CD4-positive, alpha-beta memory T cell (primary cell): Measurements from ENCODE around the gene SIK3. TPM values are rescaled to one million over a fixed set of nuclear protein-coding genes. Genes with fewer than 3 reads are reported as not detected.

Experiments
- CTCF ChIA-PET: fragments of 350-600 bp; sonication (Branson Sonifier 250); formaldehyde crosslinking; loops from one replicate; lab custom pipeline; 2021; ENCODE audit warnings: inconsistent platforms; ENCODE audit not compliant: partially characterized antibody; lab: Charles Lee
- POLR2A ChIA-PET: fragments of 350-600 bp; sonication (Branson Sonifier 250); formaldehyde crosslinking; loops from one replicate; lab custom pipeline; 2021; ENCODE audit not compliant: partially characterized antibody; lab: Charles Lee
- DNase-seq, 5 donors: peaks; one replicate each; pipeline versions ENCODE4 v3.0.0 to v3.0.0-alpha.2; 2020 to 2022; ENCODE audit warnings: mixed read lengths in 1 of 5
- H3K27ac ChIP-seq: one replicate; pipeline ENCODE4 v1.7.0; 2013; ENCODE audit warnings: low read depth, low read length
- H3K27me3 ChIP-seq: 2 replicates; pipeline ENCODE4 v1.7.0; 2013; ENCODE audit warnings: mild to moderate bottlenecking, low read length, moderate library complexity; ENCODE audit not compliant: insufficient read depth
- H3K36me3 ChIP-seq: 2 replicates; pipeline ENCODE4 v1.7.0; 2013; ENCODE audit warnings: mild to moderate bottlenecking, low read length, moderate library complexity; ENCODE audit not compliant: insufficient read depth
- H3K4me1 ChIP-seq: 2 replicates; pipeline ENCODE4 v1.7.0; 2013; ENCODE audit warnings: mild to moderate bottlenecking, low read length, moderate library complexity; ENCODE audit not compliant: insufficient read depth
- H3K4me3 ChIP-seq, 2 donors: one replicate each; pipeline ENCODE4 v1.7.0; 2013; ENCODE audit warnings: low read length in 2 of 2, mild to moderate bottlenecking in 1 of 2
- H3K9me3 ChIP-seq, 2 donors: one replicate each; pipeline ENCODE4 v1.7.0; 2013; ENCODE audit warnings: low read length in 2 of 2, control low read depth in 1 of 2; ENCODE audit not compliant: control insufficient read depth in 1 of 2
- H3K27ac Mint-ChIP-seq, 7 donors: one replicate each; pipeline ENCODE4 v1.8.0; 2020 to 2021; ENCODE audit warnings: mixed read lengths in 7 of 7, mild to moderate bottlenecking in 6 of 7, inconsistent platforms in 3 of 7, moderate library complexity in 3 of 7
- H3K27me3 Mint-ChIP-seq, 2 donors: one replicate each; pipeline ENCODE4 v1.8.0; 2020 to 2021; ENCODE audit warnings: mixed read lengths in 2 of 2
- H3K36me3 Mint-ChIP-seq, 2 donors: one replicate each; pipeline ENCODE4 v1.8.0; 2020 to 2021; ENCODE audit warnings: mixed read lengths in 2 of 2, inconsistent platforms in 1 of 2, mild to moderate bottlenecking in 1 of 2
- H3K4me1 Mint-ChIP-seq, 4 donors: one replicate each; pipeline ENCODE4 v1.8.0; 2020 to 2021; ENCODE audit warnings: mixed read lengths in 4 of 4, mild to moderate bottlenecking in 1 of 4
- H3K4me3 Mint-ChIP-seq, 8 donors: one replicate each; pipeline ENCODE4 v1.8.0; 2020 to 2021; ENCODE audit warnings: mixed read lengths in 8 of 8, mild to moderate bottlenecking in 7 of 8, moderate library complexity in 6 of 8, inconsistent platforms in 3 of 8
- H3K9me3 Mint-ChIP-seq, 8 donors: one replicate each; pipeline ENCODE4 v1.8.0; 2020 to 2021; ENCODE audit warnings: mixed read lengths in 8 of 8, mild to moderate bottlenecking in 5 of 8, inconsistent platforms in 3 of 8, moderate library complexity in 1 of 8
- intact Hi-C: fragments of 100-400 bp; cut with micrococcal nuclease; formaldehyde crosslinking; loops from one replicate; pipeline ENCODE4 v1.15.1; 2023
- polyA plus RNA-seq, 2 donors: library from polyadenylated mRNA; unstranded; fragments of 300-500 nt; fragmentation: Illumina TruSeq; gene quantifications; one replicate each; pipeline ENCODE4 v1.2.3, GENCODE V29; 2021
- total RNA-seq, 2 experiments: library from RNA; stranded (reverse); gene quantifications; one replicate each; pipeline ENCODE4 v1.2.3, GENCODE V29; 2021

The SIK3 gene
- total and polyA plus RNA-seq, 4 experiments from 2014 or later = 9.7 to 97.5 (median 62.5) TPM

DNA sequence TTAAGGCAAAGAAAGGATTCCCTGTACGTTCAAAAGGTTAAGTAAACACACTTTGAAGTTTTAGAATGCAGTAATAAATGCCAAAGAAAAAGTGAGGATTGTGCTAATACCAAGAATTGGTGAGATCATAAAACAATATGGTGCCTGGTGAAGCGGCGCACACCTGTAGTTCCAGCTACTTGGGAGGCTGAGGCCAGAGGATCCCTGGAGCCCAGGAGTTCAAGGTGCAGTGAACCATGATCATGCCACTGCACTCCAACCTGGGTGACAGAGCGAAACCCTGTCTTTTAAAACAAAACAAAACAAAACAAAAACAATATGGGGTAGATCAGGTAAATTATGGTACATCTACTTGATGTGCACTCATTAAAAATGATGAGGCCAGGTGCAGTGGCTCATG, 187.4 kb downstream of the SIK3 start:
- ChIA-PET POLR2A (interaction anchor here (0.9 kb wide), 1 partner anchor 20 kb away, joined by 3 read pairs; no protein-coding TSS in a partner anchor), CTCF (no interaction called here)
- Histone ChIP-seq H3K4me1 (peaks cover 9% of the 10 kb centered on the region), H3K9me3 (no peaks in the 10 kb centered on the region), H3K27me3 (no peaks in the 10 kb centered on the region), H3K36me3 (no peaks in the 10 kb centered on the region), H3K4me3 (no peak overlapping the region), H3K27ac (no peak overlapping the region)
- H3K9me3 Mint-ChIP-seq = peaks cover 0 to 2% (median 0%) of the 10 kb centered on the region in 8 donors
- peak overlapping the region in 1 of 7 donors; percentile 57 for H3K27ac Mint-ChIP-seq
- H3K27me3 Mint-ChIP-seq = no peaks in the 10 kb centered on the region
- intact Hi-C loops = no loop called here
- H3K36me3 Mint-ChIP-seq = peaks cover 14 to 35% of the 10 kb centered on the region in 2 donors
- no peak overlapping the region for H3K4me3 Mint-ChIP-seq
- peaks cover 22 to 45% (median 36%) of the 10 kb centered on the region in 4 donors for H3K4me1 Mint-ChIP-seq
- no peak for DNase-seq

DNA sequence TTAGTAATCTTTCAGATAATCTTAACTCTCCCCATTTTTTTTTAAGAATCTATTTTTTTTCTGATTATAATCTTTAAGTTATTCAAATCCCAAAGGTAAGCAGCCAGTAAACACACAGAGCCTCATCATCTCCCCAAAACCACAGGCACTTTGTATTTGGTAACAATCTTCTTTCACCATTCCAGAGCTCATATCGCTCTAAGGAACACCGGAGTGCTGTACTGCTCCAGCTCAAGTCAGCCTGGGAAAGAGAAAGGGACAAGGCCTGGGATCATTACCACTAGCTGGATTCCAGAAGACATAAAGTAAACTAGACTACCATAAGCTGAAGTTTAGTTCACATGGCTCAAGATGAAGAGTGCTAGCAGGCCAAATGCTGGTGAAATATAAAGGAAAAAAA, 187.8 kb downstream of the SIK3 start:
- POLR2A ChIA-PET = interaction anchor here (0.9 to 1.3 kb wide), 2 partner anchors 9 to 20 kb away, joined by 3 to 4 read pairs; no protein-coding TSS in a partner anchor

DNA sequence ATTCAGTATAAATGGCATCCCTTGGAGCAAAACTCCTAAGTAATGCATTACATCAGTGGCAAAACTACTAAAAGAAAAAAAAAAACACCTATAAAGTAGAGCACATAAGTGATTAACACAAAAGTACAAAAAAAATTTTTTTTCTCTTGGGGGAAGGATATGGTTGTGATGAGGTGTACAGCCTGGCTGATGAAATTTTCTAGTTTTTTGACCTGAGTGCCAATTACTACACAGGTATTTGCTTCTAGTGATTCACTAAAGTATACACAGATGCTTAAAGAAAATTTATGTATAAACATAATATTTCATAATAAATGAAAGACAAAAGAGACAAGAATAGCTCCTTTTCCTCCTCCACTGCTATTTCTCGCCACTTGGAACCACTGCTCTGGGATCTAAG, 189.0 kb downstream of the SIK3 start:
- peaks cover 14 to 29% of the 10 kb centered on the region in 2 donors for H3K36me3 Mint-ChIP-seq
- Histone ChIP-seq H3K27me3 (no peaks in the 10 kb centered on the region), H3K4me1 (peaks cover 9% of the 10 kb centered on the region), H3K4me3 (no peak overlapping the region), H3K36me3 (no peaks in the 10 kb centered on the region), H3K9me3 (no peaks in the 10 kb centered on the region), H3K27ac (no peak overlapping the region)
- H3K9me3 Mint-ChIP-seq = peaks cover 0 to 2% (median 0%) of the 10 kb centered on the region in 8 donors
- intact Hi-C loops = no loop called here
- peak overlapping the region in 3 of 7 donors; percentile 39 to 73 (median 47) for H3K27ac Mint-ChIP-seq
- POLR2A ChIA-PET = interaction anchor here (1.3 kb wide), 1 partner anchor 10 kb away, joined by 4 read pairs; no protein-coding TSS in a partner anchor
- CTCF ChIA-PET = interaction anchor here (0.6 to 1.1 kb wide), 3 partner anchors 21 to 186 kb away, joined by 3 to 4 read pairs (median 4); no protein-coding TSS in a partner anchor
- DNase-seq = no peak
- H3K27me3 Mint-ChIP-seq = no peaks in the 10 kb centered on the region
- H3K4me1 Mint-ChIP-seq = peaks cover 24 to 50% (median 38%) of the 10 kb centered on the region in 4 donors
- peak overlapping the region in 2 of 8 donors; percentile 15 to 54 for H3K4me3 Mint-ChIP-seq

More for the DNA sequence above, 187.8 kb downstream of the SIK3 start:
- H3K36me3 ChIP-seq = no peaks in the 10 kb centered on the region
- DNase-seq = no peak
- H3K9me3 ChIP-seq = no peaks in the 10 kb centered on the region
- peak overlapping the region in 2 of 7 donors; percentile 32 to 57 for H3K27ac Mint-ChIP-seq
- H3K27me3 Mint-ChIP-seq = no peaks in the 10 kb centered on the region
- no peak overlapping the region for H3K4me3 ChIP-seq
- no peak overlapping the region for H3K27ac ChIP-seq
- intact Hi-C loops = no loop called here
- peaks cover 14 to 34% of the 10 kb centered on the region in 2 donors for H3K36me3 Mint-ChIP-seq
- peaks cover 0 to 2% (median 0%) of the 10 kb centered on the region in 8 donors for H3K9me3 Mint-ChIP-seq
- CTCF ChIA-PET = interaction anchor here (1.0 kb wide), 1 partner anchor 196 kb away, joined by 5 read pairs; no protein-coding TSS in a partner anchor
- no peaks in the 10 kb centered on the region for H3K27me3 ChIP-seq
- peaks cover 9% of the 10 kb centered on the region for H3K4me1 ChIP-seq
- peak overlapping the region in 1 of 8 donors; percentile 58 for H3K4me3 Mint-ChIP-seq
- H3K4me1 Mint-ChIP-seq = peaks cover 22 to 45% (median 37%) of the 10 kb centered on the region in 4 donors

DNA sequence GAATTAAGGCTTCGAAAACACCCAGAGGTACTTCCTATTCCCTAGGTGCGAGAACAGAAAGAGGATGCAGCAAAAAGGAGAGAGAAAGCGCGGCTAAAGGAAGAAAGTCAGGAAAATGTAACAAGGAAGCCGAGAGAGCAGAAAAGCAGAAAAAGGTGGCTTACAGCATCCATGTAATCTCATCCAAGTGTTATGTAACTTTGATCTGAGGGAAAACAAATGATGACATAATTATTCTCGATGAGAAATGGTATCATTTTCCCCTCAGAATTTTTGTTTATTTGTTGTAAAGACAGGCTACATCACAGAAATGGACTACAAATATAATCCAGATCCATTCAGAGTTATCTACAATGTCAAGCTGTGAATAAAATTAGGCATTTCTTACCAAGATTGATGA, 191.7 kb downstream of the SIK3 start:
- no peaks in the 10 kb centered on the region for H3K27me3 Mint-ChIP-seq
- no peak overlapping the region for H3K4me3 Mint-ChIP-seq
- H3K27ac Mint-ChIP-seq = peak overlapping the region in 2 of 7 donors; percentile 1 to 32
- intact Hi-C loops = no loop called here
- Histone ChIP-seq H3K9me3 (no peaks in the 10 kb centered on the region), H3K27ac (no peak overlapping the region), H3K36me3 (no peaks in the 10 kb centered on the region), H3K4me1 (peaks cover 35% of the 10 kb centered on the region), H3K4me3 (no peak overlapping the region), H3K27me3 (no peaks in the 10 kb centered on the region)
- ChIA-PET CTCF (interaction anchor here (0.6 kb wide), 1 partner anchor 65 kb away, joined by 3 read pairs; no protein-coding TSS in a partner anchor), POLR2A (no interaction called here)
- DNase-seq = no peak
- H3K36me3 Mint-ChIP-seq = peaks cover 14 to 27% of the 10 kb centered on the region in 2 donors
- H3K4me1 Mint-ChIP-seq = peaks cover 42 to 67% (median 52%) of the 10 kb centered on the region in 4 donors
- H3K9me3 Mint-ChIP-seq = peaks cover 0 to 2% (median 0%) of the 10 kb centered on the region in 8 donors

DNA sequence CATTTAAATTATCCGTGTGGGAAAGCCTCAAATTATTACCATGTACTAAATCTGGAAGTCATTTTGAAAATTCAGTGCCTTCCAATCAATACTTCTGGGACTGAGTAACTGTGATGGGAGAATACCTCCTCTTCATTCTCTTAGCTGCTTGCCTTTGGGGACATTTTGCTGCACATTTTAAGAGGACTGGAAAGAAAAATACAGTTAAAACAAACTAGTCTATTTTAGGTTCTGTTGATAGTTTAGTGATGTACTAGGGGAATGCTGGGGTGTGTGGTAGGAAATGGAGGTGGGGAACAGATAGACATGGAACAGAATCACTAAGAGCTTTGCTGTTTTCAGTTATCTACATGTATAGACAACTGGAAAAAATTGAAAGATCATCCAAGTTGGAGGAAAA, 195.1 kb downstream of the SIK3 start:
- intact Hi-C loops = no loop called here
- Mint-ChIP-seq H3K27me3 (no peaks in the 10 kb centered on the region), H3K4me1 (peaks cover 32 to 57% (median 43%) of the 10 kb centered on the region in 4 donors), H3K4me3 (peak overlapping the region in 4 of 8 donors; percentile 6 to 44 (median 18)), H3K9me3 (peaks cover 0 to 7% (median 0%) of the 10 kb centered on the region in 8 donors), H3K27ac (peak overlapping the region; percentile 5 to 87 (median 52)), H3K36me3 (peaks cover 27 to 33% of the 10 kb centered on the region in 2 donors)
- Histone ChIP-seq H3K9me3 (no peaks in the 10 kb centered on the region), H3K36me3 (no peaks in the 10 kb centered on the region), H3K27ac (no peak overlapping the region), H3K4me1 (peaks cover 28% of the 10 kb centered on the region), H3K27me3 (no peaks in the 10 kb centered on the region), H3K4me3 (no peak overlapping the region)
- DNase-seq = no peak
- CTCF ChIA-PET = interaction anchor here (0.5 to 2.0 kb wide), 6 partner anchors 10 to 95 kb away, joined by 3 to 8 read pairs (median 6); no protein-coding TSS in a partner anchor
- POLR2A ChIA-PET = interaction anchor here (1.1 to 2.4 kb wide), 6 partner anchors 14 to 195 kb away, joined by 3 to 11 read pairs (median 6); partner anchors contain the start of gene SIK3

DNA sequence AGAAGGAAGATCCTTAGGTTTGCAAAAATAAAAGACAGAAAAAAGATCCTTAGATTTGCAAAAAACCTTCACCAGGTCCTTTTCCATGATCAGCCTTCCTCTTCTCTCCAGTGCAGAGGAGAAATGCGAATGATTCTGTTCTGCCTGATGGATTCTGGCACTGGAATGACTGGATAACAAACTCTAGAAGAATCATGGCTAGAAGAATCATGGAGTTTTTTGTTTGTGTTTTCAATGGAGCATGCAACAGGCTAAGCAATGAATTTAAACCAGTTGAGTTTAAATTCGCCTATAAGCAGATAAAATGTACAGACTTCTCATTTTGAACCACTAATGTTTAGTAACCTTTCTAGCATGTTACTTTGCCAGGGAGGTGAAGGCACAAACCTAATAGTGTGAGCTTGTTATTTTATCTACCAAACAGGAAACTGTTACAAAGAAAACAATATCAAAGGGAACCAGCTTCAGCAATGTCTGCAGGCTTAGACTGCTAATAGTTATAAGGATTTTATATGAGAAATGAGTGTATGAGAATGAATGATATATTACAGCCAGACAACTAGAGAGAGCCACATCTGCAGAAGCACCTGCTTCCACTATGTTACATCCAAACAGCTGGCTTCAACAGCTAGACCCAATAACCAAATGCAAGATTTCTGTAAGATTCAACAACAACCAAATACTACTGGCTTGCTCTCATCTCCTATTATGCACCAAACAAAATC, 196.1 kb downstream of the SIK3 start:
- H3K4me1 Mint-ChIP-seq = peaks cover 31 to 53% (median 40%) of the 10 kb centered on the region in 4 donors
- no peak overlapping the region for H3K4me3 ChIP-seq
- no peak overlapping the region for H3K27ac ChIP-seq
- peaks cover 0 to 5% (median 0%) of the 10 kb centered on the region in 8 donors for H3K9me3 Mint-ChIP-seq
- peak overlapping the region in 6 of 8 donors; percentile 18 to 65 (median 36) for H3K4me3 Mint-ChIP-seq
- peaks cover 26% of the 10 kb centered on the region for H3K4me1 ChIP-seq
- no peaks in the 10 kb centered on the region for H3K9me3 ChIP-seq
- intact Hi-C loops = loop anchor here (1.0 kb wide), 1 partner anchor 29 kb away; no protein-coding TSS in a partner anchor
- H3K27me3 ChIP-seq = no peaks in the 10 kb centered on the region
- no peaks in the 10 kb centered on the region for H3K36me3 ChIP-seq
- H3K36me3 Mint-ChIP-seq = peaks cover 29 to 33% of the 10 kb centered on the region in 2 donors
- CTCF ChIA-PET = interaction anchor here (1.3 to 1.7 kb wide), 3 partner anchors 9 to 204 kb away, joined by 3 to 8 read pairs (median 3); no protein-coding TSS in a partner anchor
- no peaks in the 10 kb centered on the region for H3K27me3 Mint-ChIP-seq
- no peak for DNase-seq
- POLR2A ChIA-PET = interaction anchor here (1.1 to 2.4 kb wide), 6 partner anchors 14 to 194 kb away, joined by 3 to 11 read pairs (median 6); no protein-coding TSS in a partner anchor
- peak overlapping the region; percentile 1 to 90 (median 71) for H3K27ac Mint-ChIP-seq
